ENCODE data around the gene ZNF512. TPM values are rescaled to one million over a fixed set of nuclear protein-coding genes. Genes with fewer than 3 reads are reported as not detected.

The ZNF512 gene
- total RNA-seq, 1 donor from 2014 or later, result 29.5 TPM

GRCh38 chr2:27572439-27572838 lies 10.4 kb upstream of the ZNF512 start:
- Mint-ChIP-seq H3K36me3 (ENCODE audit: low read depth) (peaks cover 14% of the 10 kb centered on the region), H3K27ac (ENCODE audit: unreplicated experiment) (no peak overlapping the region), H3K9me3 (ENCODE audit: low read depth) (peaks cover 51% of the 10 kb centered on the region), H3K27me3 (ENCODE audit: low read depth) (no peaks in the 10 kb centered on the region), H3K4me1 (ENCODE audit: low read depth) (no peaks in the 10 kb centered on the region), H3K4me3 (ENCODE audit: unreplicated experiment) (no peak overlapping the region)
- DNase-seq (ENCODE audit: low spot score), result no peak
- no peak for TF ChIP-seq CTCF (IDR thresholded peaks at IDR 0.05)

GRCh38 chr2:27572998-27573429 lies 9.8 kb upstream of the ZNF512 start:
- H3K4me3 Mint-ChIP-seq (ENCODE audit: unreplicated experiment), result no peak overlapping the region
- H3K27ac Mint-ChIP-seq (ENCODE audit: unreplicated experiment), result no peak overlapping the region
- H3K27me3 Mint-ChIP-seq (ENCODE audit: low read depth), result no peaks in the 10 kb centered on the region
- no peaks in the 10 kb centered on the region for H3K4me1 Mint-ChIP-seq (ENCODE audit: low read depth)
- TF ChIP-seq CTCF (IDR thresholded peaks at IDR 0.05), result no peak
- peaks cover 55% of the 10 kb centered on the region for H3K9me3 Mint-ChIP-seq (ENCODE audit: low read depth)
- peaks cover 19% of the 10 kb centered on the region for H3K36me3 Mint-ChIP-seq (ENCODE audit: low read depth)
- DNase-seq (ENCODE audit: low spot score), result no peak

- no peaks in the 10 kb centered on the region for H3K4me1 Mint-ChIP-seq (ENCODE audit: low read depth)
- H3K9me3 Mint-ChIP-seq (ENCODE audit: low read depth), result peaks cover 53% of the 10 kb centered on the region
- TF ChIP-seq CTCF (IDR thresholded peaks at IDR 0.05), result no peak
- no peak overlapping the region for H3K4me3 Mint-ChIP-seq (ENCODE audit: unreplicated experiment)
- peaks cover 20% of the 10 kb centered on the region for H3K36me3 Mint-ChIP-seq (ENCODE audit: low read depth)
- no peak for DNase-seq (ENCODE audit: low spot score)
- no peak overlapping the region for H3K27ac Mint-ChIP-seq (ENCODE audit: unreplicated experiment)
- H3K27me3 Mint-ChIP-seq (ENCODE audit: low read depth), result no peaks in the 10 kb centered on the region
Measured at GRCh38 chr2:27573452-27573851, 9.4 kb upstream of the ZNF512 start.

- Mint-ChIP-seq H3K27ac (ENCODE audit: unreplicated experiment) (no peak overlapping the region), H3K36me3 (ENCODE audit: low read depth) (peaks cover 20% of the 10 kb centered on the region), H3K9me3 (ENCODE audit: low read depth) (peaks cover 43% of the 10 kb centered on the region), H3K4me3 (ENCODE audit: unreplicated experiment) (no peak overlapping the region), H3K4me1 (ENCODE audit: low read depth) (peaks cover 36% of the 10 kb centered on the region), H3K27me3 (ENCODE audit: low read depth) (no peaks in the 10 kb centered on the region)
- no peak for DNase-seq (ENCODE audit: low spot score)
- TF ChIP-seq CTCF (IDR thresholded peaks at IDR 0.05), result no peak
Measured at GRCh38 chr2:27581417-27582128, 1.3 kb upstream of the ZNF512 start.

GRCh38 chr2:27582129-27582694 lies 630 bp upstream of the ZNF512 start:
- peaks cover 40% of the 10 kb centered on the region for H3K4me1 Mint-ChIP-seq (ENCODE audit: low read depth)
- peak overlapping the region; percentile 92 for H3K27ac Mint-ChIP-seq (ENCODE audit: unreplicated experiment)
- no peaks in the 10 kb centered on the region for H3K27me3 Mint-ChIP-seq (ENCODE audit: low read depth)
- peaks cover 17% of the 10 kb centered on the region for H3K36me3 Mint-ChIP-seq (ENCODE audit: low read depth)
- H3K9me3 Mint-ChIP-seq (ENCODE audit: low read depth), result peaks cover 36% of the 10 kb centered on the region
- DNase-seq (ENCODE audit: low spot score), result no peak
- peak overlapping the region; percentile 91 for H3K4me3 Mint-ChIP-seq (ENCODE audit: unreplicated experiment)
- TF ChIP-seq CTCF (IDR thresholded peaks at IDR 0.05), result no peak

Data from chondrocyte (in vitro differentiated cells).